ENCODE data around the gene TF. TPM values are rescaled to one million over a fixed set of nuclear protein-coding genes. Genes with fewer than 3 reads are reported as not detected.

TF gene
- total and polyA plus RNA-seq, 10 of the 15 experiments (the other 5 are each of a cell fraction or from before 2014, with no cell fraction given), result under 0.01 to 8.9 (median 0.05) TPM; not detected in 1

GRCh38 chr3:133812872-133813271 lies 66.7 kb downstream of the TF start:
- CTCF ChIA-PET, result no interaction called here
- FAIRE-seq (no peak), ATAC-seq (no peak), DNase-seq (ENCODE audit: low read depth, low spot score) (no peak)
- no peak overlapping the region for H3K9ac ChIP-seq (ENCODE audit: control insufficient read depth, insufficient read depth, low read length)
- no peaks in the 10 kb centered on the region for H3K27me3 ChIP-seq (replicated peaks in 1 of 2; ENCODE audit: control insufficient read depth in 2 of 2, insufficient read depth in 2 of 2, low read length in 1 of 2)
- SMC1A ChIA-PET (ENCODE audit: uncharacterized antibody, unreplicated experiment), result no interaction called here
- RAD21 ChIA-PET (ENCODE audit: unreplicated experiment), result no interaction called here
- peaks cover 2 to 35% of the 10 kb centered on the region in 2 experiments for H3K36me3 ChIP-seq (ENCODE audit: control insufficient read depth in 2 of 2, insufficient read depth in 2 of 2, low read length in 1 of 2)
- TF ChIP-seq ETV6 (conservative IDR thresholded peaks at IDR 0.05 in 1 of 2, IDR thresholded peaks at IDR 0.05 in 1 of 2; ENCODE audit: borderline replicate concordance in 1 of 2, low read depth in 1 of 2), result no peak
- no peak for TF ChIP-seq ASH2L (IDR thresholded peaks at IDR 0.05; ENCODE audit: borderline replicate concordance, low read depth)
- TF ChIP-seq SPI1 (IDR thresholded peaks at IDR 0.05; ENCODE audit: borderline replicate concordance, insufficient read depth, low read depth, low read length), result no peak
- no peak for TF ChIP-seq POU2F2 (IDR thresholded peaks at IDR 0.05; ENCODE audit: borderline replicate concordance, low read depth, low read length)
- no peak for TF ChIP-seq REST (IDR thresholded peaks at IDR 0.05; ENCODE audit: low read depth, low read length)
- no peak for TF ChIP-seq IRF5 (IDR thresholded peaks at IDR 0.05; ENCODE audit: borderline replicate concordance)
- TF ChIP-seq RBBP5 (conservative IDR thresholded peaks at IDR 0.05), result no peak
- H3K4me2 ChIP-seq (ENCODE audit: control insufficient read depth, insufficient read depth), result no peak overlapping the region
- H3K9me3 ChIP-seq (replicated peaks; ENCODE audit: control insufficient read depth, insufficient read depth, low read length), result no peaks in the 10 kb centered on the region
- WGBS (ENCODE audit: insufficient coverage, insufficient replicate concordance, low lambda C conversion rate, missing lambda C conversion rate), result 100% methylated on average over 1 of the region's 1 CpG
- no peak overlapping the region for H3K27ac ChIP-seq (ENCODE audit: control insufficient read depth, insufficient read depth)
- intact Hi-C loops (cut with micrococcal nuclease; ENCODE audit: unreplicated experiment), result loop anchor here (5.0 to 10.0 kb wide), 2 partner anchors 412 to 1086 kb away; no protein-coding TSS in a partner anchor
- H3K79me2 ChIP-seq (ENCODE audit: control insufficient read depth, insufficient read depth, low read length), result peaks cover 1% of the 10 kb centered on the region; the same call in 1 of the 2 replicates
- BruUV-seq (replicated peaks), result no TSS peak
- H3K4me1 ChIP-seq (ENCODE audit: control insufficient read depth, insufficient read depth, low read length), result no peaks in the 10 kb centered on the region
- H3K4me3 ChIP-seq, result no peak overlapping the region
- in situ Hi-C loops (cut with MboI), result no loop called here
- POLR2A ChIA-PET, result no interaction called here
- no peaks in the 10 kb centered on the region for H4K20me1 ChIP-seq (ENCODE audit: control insufficient read depth, insufficient read depth)
- H2AFZ ChIP-seq (ENCODE audit: control insufficient read depth, low read depth, low read length), result no peak overlapping the region

Measured in GM12878 (cell line).